AG09319 (cell line): ENCODE data around the gene MBD3L5.

Experiments
- DNase-seq: peaks from one replicate; pipeline ENCODE4 v3.0.0-alpha.2; 2010; ENCODE audit warnings: low read depth; ENCODE audit errors: extremely low read depth
- TF ChIP-seq, protein P1 (sequence below): IDR thresholded peaks from 2 replicates; pipeline ENCODE4 v1.5.1; 2011; ENCODE audit warnings: low read depth, mild to moderate bottlenecking, inconsistent platforms, low read length, moderate library complexity

Gene MBD3L5

DNA sequence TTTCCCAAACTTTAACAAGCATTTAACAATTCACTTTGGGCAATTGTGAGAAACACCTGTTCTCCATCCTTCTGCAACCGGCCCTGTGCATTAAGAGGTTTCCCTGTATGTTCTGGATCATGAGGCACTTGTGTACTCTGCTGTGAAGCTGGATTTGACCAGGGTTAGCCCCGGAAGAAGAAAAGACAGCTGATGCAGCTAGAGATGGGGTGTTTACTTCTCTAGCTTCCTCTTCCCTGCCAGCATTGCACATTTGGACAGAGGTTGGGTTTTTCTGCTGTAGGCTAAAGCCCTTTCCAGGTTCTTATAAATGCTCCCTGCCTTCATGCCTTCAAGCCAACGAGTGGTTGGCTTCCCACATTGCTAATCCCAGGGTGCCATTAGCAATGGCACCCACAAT is 30.0 kb upstream of the MBD3L5 start:
- DNase-seq, result no peak
- TF ChIP-seq, protein P1, sequence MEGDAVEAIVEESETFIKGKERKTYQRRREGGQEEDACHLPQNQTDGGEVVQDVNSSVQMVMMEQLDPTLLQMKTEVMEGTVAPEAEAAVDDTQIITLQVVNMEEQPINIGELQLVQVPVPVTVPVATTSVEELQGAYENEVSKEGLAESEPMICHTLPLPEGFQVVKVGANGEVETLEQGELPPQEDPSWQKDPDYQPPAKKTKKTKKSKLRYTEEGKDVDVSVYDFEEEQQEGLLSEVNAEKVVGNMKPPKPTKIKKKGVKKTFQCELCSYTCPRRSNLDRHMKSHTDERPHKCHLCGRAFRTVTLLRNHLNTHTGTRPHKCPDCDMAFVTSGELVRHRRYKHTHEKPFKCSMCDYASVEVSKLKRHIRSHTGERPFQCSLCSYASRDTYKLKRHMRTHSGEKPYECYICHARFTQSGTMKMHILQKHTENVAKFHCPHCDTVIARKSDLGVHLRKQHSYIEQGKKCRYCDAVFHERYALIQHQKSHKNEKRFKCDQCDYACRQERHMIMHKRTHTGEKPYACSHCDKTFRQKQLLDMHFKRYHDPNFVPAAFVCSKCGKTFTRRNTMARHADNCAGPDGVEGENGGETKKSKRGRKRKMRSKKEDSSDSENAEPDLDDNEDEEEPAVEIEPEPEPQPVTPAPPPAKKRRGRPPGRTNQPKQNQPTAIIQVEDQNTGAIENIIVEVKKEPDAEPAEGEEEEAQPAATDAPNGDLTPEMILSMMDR, result no peak

DNA sequence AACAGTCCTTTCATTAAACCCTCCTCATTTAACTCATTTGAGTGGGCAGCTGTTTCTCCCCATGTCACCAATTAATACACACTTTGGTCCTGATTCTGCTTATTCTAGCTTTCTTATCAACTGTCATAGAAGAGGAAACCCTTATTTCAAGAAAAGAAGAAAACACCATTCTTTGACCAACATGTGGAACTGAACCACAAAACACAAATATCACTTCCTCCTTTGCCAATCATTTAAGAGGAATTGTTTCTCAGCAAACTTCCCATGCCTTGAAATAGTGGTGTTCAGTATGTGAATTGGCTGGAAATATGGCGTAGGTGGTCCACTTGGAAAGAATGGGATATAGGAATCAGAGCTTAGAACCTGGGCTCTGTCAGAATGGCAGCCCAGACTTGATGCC is 29.6 kb upstream of the MBD3L5 start:
- DNase-seq, result no peak
- TF ChIP-seq, protein P1, result no peak

DNA sequence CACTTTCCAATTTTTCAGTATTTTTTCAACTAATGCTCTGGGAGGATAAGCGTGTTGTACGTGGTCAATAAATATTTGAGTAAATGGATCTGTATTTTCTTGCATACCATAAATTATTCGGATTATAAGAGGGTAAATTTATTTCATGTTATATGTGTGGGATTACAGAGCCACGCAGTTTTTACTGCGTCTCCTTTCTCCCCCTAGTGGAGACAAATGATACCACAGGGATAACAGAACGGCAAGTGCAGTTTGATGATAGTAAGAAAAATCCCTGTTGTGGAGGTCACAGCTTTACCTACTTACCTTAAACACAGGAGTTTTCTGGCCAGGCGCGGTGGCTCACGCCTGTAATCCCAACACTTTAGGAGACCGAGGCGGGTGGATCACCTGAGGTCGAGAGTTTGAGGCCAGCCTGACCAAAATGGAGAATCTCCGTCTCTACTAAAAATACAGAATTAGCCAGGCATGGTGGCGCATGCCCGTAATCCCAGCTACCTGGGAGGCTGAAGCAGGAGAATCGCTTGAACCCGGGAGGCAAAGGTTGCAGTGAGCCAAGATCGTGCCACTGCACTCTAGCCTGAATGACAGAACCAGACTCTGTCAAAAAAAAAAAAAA is 26.0 kb upstream of the MBD3L5 start:
- no peak for DNase-seq
- TF ChIP-seq, protein P1, result peak; percentile 61

DNA sequence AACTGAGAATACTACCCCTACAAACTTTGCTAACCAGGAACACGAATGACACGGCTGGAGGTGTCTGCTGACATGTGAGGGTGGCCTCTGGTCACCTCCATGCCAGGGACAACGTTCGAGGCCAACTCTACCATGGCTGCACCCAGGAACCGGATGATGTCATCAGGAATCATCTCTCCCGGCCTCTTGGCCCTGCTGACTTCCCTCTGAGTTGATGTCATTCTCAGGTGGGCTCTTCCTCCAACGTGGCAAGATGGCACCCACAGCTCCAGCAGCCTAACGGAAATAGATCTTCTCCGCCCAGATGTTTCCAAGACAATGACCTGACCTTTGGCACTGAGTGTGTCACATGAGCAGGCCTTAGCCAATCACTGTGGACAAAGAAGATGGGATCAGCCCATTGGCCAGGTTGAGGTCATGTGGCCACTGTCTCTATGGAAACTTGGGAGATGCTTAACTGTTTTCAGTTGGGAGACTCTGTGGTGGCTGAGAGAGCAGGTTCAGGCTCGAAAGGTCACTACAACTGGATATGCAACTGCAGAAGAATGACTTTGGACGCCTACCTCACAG is 24.2 kb upstream of the MBD3L5 start:
- TF ChIP-seq, protein P1, result no peak
- no peak for DNase-seq

DNA sequence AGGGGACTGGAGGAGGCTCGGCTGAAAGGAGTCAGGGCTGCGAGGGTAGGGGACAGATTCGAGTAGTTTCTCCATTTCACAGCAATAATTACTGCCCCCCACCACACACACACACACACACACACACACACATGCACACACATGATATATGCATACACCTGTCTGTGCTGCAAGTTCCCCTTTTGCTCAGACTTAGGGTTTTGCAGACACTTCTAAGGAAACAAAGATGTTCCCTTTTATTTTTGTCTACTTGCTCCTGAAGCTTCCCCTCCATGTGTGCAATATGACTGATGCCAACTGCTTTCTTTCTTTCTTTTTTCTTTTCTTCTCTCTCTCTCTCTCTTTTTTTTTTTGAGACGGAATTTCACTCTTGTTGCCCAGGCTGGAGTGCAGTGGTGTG is 22.5 kb upstream of the MBD3L5 start:
- no peak for DNase-seq
- TF ChIP-seq, protein P1, result no peak

DNA sequence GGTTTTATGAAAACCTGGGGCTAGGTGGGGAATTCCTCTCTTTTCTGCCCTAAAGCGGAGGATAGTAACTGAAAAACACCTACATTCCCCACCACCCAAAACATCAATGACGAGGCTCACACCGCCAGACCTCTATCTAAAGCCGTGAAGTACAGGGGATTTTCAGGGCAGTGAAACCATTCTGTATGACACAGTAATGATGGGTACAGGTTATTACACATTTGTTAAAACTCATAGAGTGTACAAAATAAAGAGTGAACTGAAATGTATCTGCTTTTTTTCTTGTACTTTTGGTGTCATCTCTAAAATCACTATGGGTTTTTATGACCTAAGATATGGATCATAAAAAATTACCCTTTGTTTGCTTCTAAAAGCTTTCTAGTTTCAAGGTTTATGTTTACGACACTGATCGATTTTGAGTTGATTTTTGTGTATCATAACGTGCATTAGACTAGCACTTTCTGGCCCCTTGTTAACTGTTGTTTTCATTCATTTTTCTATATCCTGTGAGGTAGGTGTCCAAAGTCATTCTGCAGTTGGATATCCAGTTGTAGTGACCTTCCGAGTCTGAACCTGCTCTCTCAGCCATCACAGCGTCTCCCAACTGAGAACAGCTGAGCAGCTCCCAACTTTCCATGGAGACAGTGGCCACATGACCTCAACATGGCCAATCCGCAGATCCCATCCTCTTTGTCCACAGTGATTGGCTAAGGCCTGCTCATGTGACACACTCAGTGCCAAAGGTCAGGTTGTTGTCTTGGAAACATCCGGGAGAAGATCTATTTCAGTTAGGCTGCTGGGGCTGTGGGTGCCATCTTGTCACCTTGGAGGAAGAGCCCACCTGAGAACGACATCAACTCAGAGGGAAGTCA is 19.4 kb upstream of the MBD3L5 start:
- DNase-seq, result no peak
- TF ChIP-seq, protein P1, result no peak

DNA sequence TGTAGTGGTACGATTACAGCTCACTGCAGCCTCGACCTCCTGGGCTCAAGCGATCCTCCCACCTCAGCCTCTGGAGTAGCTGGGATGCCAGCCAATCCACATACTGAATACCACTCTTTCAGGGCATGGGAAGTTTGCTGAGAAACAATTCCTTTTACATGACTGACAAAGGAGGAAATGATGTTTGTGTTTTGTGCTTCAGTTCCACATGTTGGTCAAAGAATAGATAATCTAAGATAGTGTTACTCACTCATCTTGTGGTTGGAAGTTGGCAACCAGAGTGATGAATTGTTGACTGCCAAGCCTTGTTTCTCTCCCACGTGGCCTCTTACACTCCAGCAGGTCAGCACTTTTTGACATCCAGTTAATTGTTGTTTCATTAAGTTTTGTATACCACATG is 16.7 kb upstream of the MBD3L5 start:
- TF ChIP-seq, protein P1, result no peak
- DNase-seq, result no peak
